IMR-90 (cell line): ENCODE results near the gene TEX2. TPM values are rescaled to one million over a fixed set of nuclear protein-coding genes. Genes with fewer than 3 reads are reported as not detected.

ENCODE experiments used
- BHLHE40 ChIP-seq: fragments of 150-350 bp; IDR thresholded peaks from 2 replicates; pipeline ENCODE4 v1.6.1; 2016; ENCODE audit warnings: mild to moderate bottlenecking, low read depth, low read length
- CTCF ChIP-seq: conservative IDR thresholded peaks from 2 replicates; pipeline ENCODE4 v1.5.1; 2012; ENCODE audit warnings: mild to moderate bottlenecking, low read depth, low read length, improper control_type of control experiment
- polyA plus RNA-seq, 3 experiments: library from polyadenylated mRNA; depleted of rRNA; stranded (reverse); fragments of >200 nt; gene quantifications; 2 replicates each; pipeline ENCODE4 v1.2.3, GENCODE V29; 2012; ENCODE audit warnings: low replicate concordance in 1 of 3
- total RNA-seq: library from RNA; depleted of rRNA; stranded (reverse); fragments of >200 nt; gene quantifications from 2 replicates; pipeline ENCODE4 v1.2.3, GENCODE V29; 2012

Gene TEX2
- total and polyA plus RNA-seq, 2 of the 4 experiments (the other 2 are of a cell fraction) = 18.2 to 21.9 TPM

- TF ChIP-seq CTCF = no peak
- no peak for TF ChIP-seq BHLHE40
Observed at GRCh38 chr17:64129765-64130558, 133.1 kb downstream of the TEX2 start, which contains the start of gene ERN1 (continued).
